Iris pigment epithelial cell (primary cell): ENCODE data around the gene HCFC1.
A peak's percentile ranks its signal among the peaks of the same experiment; 100 is the strongest.

ENCODE experiments used
- DNase-seq: peaks from one replicate; pipeline ENCODE4 v3.0.0-alpha.2; 2011; ENCODE audit warnings: low read depth

Gene HCFC1

GRCh38 chrX:153902385-153902784 is 69.2 kb downstream of the HCFC1 start:
- DNase-seq, result no peak

- no peak for DNase-seq
These were observed 69.9 kb downstream of the HCFC1 start for GRCh38 chrX:153901753-153902140.

GRCh38 chrX:153900831-153901752 is 70.5 kb downstream of the HCFC1 start:
- peak; percentile 90 for DNase-seq

GRCh38 chrX:153897899-153898298 is 73.7 kb downstream of the HCFC1 start:
- DNase-seq, result no peak
